ENCODE data around the gene JAGN1.

DNA sequence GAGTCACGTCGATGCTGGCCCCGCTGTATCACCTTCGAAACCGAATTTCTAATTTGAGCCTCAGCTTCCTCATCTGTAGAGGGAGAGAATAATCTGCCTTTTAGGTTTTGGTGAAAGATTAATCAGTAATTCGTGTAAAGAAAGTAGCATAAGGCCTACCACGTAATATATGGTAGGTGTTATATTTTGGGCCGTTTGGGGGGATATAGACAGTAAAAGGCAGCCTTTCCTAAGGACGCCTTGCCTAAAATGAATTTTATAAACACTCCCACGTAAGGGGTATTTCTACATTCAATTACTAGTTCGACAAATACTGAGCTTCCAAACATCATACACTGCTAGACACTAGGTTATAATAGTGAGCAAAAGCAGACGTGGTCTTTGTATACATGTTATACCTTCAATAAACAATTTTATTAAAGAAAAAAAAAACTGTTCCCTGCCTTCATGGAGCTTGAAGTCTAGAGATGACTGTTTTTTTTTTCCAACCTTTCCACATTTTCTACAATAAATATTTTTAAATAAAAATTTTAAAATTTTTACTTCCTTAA is 737 bp downstream of the JAGN1 start:
- TF ChIP-seq, protein P1, sequence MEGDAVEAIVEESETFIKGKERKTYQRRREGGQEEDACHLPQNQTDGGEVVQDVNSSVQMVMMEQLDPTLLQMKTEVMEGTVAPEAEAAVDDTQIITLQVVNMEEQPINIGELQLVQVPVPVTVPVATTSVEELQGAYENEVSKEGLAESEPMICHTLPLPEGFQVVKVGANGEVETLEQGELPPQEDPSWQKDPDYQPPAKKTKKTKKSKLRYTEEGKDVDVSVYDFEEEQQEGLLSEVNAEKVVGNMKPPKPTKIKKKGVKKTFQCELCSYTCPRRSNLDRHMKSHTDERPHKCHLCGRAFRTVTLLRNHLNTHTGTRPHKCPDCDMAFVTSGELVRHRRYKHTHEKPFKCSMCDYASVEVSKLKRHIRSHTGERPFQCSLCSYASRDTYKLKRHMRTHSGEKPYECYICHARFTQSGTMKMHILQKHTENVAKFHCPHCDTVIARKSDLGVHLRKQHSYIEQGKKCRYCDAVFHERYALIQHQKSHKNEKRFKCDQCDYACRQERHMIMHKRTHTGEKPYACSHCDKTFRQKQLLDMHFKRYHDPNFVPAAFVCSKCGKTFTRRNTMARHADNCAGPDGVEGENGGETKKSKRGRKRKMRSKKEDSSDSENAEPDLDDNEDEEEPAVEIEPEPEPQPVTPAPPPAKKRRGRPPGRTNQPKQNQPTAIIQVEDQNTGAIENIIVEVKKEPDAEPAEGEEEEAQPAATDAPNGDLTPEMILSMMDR (IDR thresholded peaks at IDR 0.05), result no peak
- no peak for TF ChIP-seq EZH2 (IDR thresholded peaks at IDR 0.05)
